MM.1S (cell line): ENCODE results near the gene CFP.

Source experiments
- DNase-seq: peaks from one replicate; pipeline ENCODE4 v3.0.0-alpha.2; 2015
- H2AFZ ChIP-seq: fragments of 300-600 bp; sonication (generic); 2 replicates; pipeline ENCODE4 v1.6.0; 2016; ENCODE audit warnings: antibody characterized with exemption, low read length
- H3F3A ChIP-seq: fragments of 300-600 bp; sonication (generic); 2 replicates; pipeline ENCODE4 v1.6.1; 2016; ENCODE audit warnings: mild to moderate bottlenecking, antibody characterized with exemption, low read length, moderate library complexity, mixed read lengths; ENCODE audit not compliant: insufficient read depth
- H3K27ac ChIP-seq: fragments of 300-600 bp; sonication (generic); 2 replicates; pipeline ENCODE4 v1.5.1; 2016; ENCODE audit warnings: mild to moderate bottlenecking, low read length
- H3K27me3 ChIP-seq: fragments of 300-600 bp; sonication (generic); replicated peaks from 2 replicates; pipeline ENCODE4 v1.6.0; 2016; ENCODE audit warnings: low read length; ENCODE audit not compliant: insufficient read depth
- H3K36me3 ChIP-seq: fragments of 300-600 bp; sonication (generic); replicated peaks from 2 replicates; pipeline ENCODE4 v1.6.1; 2016; ENCODE audit warnings: mild to moderate bottlenecking, low read length, mixed read lengths; ENCODE audit not compliant: insufficient read depth
- H3K4me1 ChIP-seq: fragments of 300-600 bp; sonication (generic); 2 replicates; pipeline ENCODE4 v1.6.1; 2016; ENCODE audit warnings: low read length, mixed read lengths
- H3K4me2 ChIP-seq: fragments of 300-600 bp; sonication (generic); 2 replicates; pipeline ENCODE4 v1.6.0; 2016; ENCODE audit warnings: low read depth, low read length
- H3K4me3 ChIP-seq: fragments of 300-600 bp; sonication (generic); 2 replicates; pipeline ENCODE4 v1.5.1; 2016; ENCODE audit warnings: low read length, mixed read lengths
- H3K79me2 ChIP-seq: fragments of 300-600 bp; sonication (generic); 2 replicates; pipeline ENCODE4 v1.6.1; 2016; ENCODE audit warnings: mixed run types, low read length, mixed read lengths
- H3K9ac ChIP-seq: fragments of 300-600 bp; sonication (generic); 2 replicates; pipeline ENCODE4 v1.6.1; 2016; ENCODE audit warnings: low read length, mixed read lengths
- H3K9me2 ChIP-seq: fragments of 300-600 bp; sonication (generic); replicated peaks from 2 replicates; pipeline ENCODE4 v1.6.1; 2016; ENCODE audit warnings: mild to moderate bottlenecking, low read length, mixed read lengths; ENCODE audit not compliant: insufficient read depth
- H3K9me3 ChIP-seq: fragments of 300-600 bp; sonication (generic); replicated peaks from 2 replicates; pipeline ENCODE4 v1.6.1; 2016; ENCODE audit warnings: mild to moderate bottlenecking, low read length, mixed read lengths; ENCODE audit not compliant: insufficient read depth
- H4K20me1 ChIP-seq: fragments of 300-600 bp; sonication (generic); 2 replicates; pipeline ENCODE4 v1.6.1; 2016; ENCODE audit warnings: mild to moderate bottlenecking, low read length, moderate library complexity, mixed read lengths; ENCODE audit not compliant: insufficient read depth
- CTCF ChIP-seq: fragments of 300-600 bp; sonication (generic); IDR thresholded peaks from 2 replicates; pipeline ENCODE4 v1.5.1; 2016; ENCODE audit warnings: antibody characterized with exemption, low read length, mixed read lengths
- EZH2 ChIP-seq: fragments of 300-600 bp; sonication (generic); optimal IDR thresholded peaks from 2 replicates; pipeline ENCODE3; 2017; ENCODE audit warnings: low read depth, mild to moderate bottlenecking, antibody characterized with exemption, low read length, mixed read lengths
- EZH2phosphoT487 ChIP-seq: fragments of 300-600 bp; sonication (generic); IDR thresholded peaks from 2 replicates; pipeline ENCODE4 v1.6.1; 2018; ENCODE audit warnings: antibody characterized with exemption, low read length

The CFP gene

GRCh38 chrX:47637546-47638195 is 7.9 kb upstream of the CFP start:
- H3K4me1 ChIP-seq = no peaks in the 10 kb centered on the region
- no peak overlapping the region for H3K4me3 ChIP-seq
- no peaks in the 10 kb centered on the region for H3F3A ChIP-seq
- H3K4me2 ChIP-seq = no peak overlapping the region
- DNase-seq = no peak
- no peaks in the 10 kb centered on the region for H4K20me1 ChIP-seq
- no peaks in the 10 kb centered on the region for H3K27me3 ChIP-seq
- H2AFZ ChIP-seq = no peak overlapping the region
- no peaks in the 10 kb centered on the region for H3K9me2 ChIP-seq
- H3K9me3 ChIP-seq = no peaks in the 10 kb centered on the region
- no peak overlapping the region for H3K27ac ChIP-seq
- H3K79me2 ChIP-seq = no peaks in the 10 kb centered on the region
- H3K36me3 ChIP-seq = no peaks in the 10 kb centered on the region
- TF ChIP-seq EZH2phosphoT487 (no peak), CTCF (no peak), EZH2 (no peak)
- H3K9ac ChIP-seq = no peak overlapping the region

- Histone ChIP-seq H3K27me3 (no peaks in the 10 kb centered on the region), H4K20me1 (no peaks in the 10 kb centered on the region), H3K9me3 (no peaks in the 10 kb centered on the region), H3F3A (no peaks in the 10 kb centered on the region), H3K4me2 (no peak overlapping the region), H3K27ac (no peak overlapping the region), H3K4me3 (no peak overlapping the region), H3K4me1 (peaks cover 4% of the 10 kb centered on the region; the same call in 1 of the 2 replicates), H2AFZ (no peak overlapping the region), H3K36me3 (no peaks in the 10 kb centered on the region), H3K9me2 (no peaks in the 10 kb centered on the region), H3K9ac (no peak overlapping the region), H3K79me2 (no peaks in the 10 kb centered on the region)
- TF ChIP-seq EZH2phosphoT487 (no peak), EZH2 (no peak), CTCF (no peak)
- no peak for DNase-seq
Measured at GRCh38 chrX:47634871-47635575, 5.3 kb upstream of the CFP start.

- Histone ChIP-seq H3K36me3 (no peaks in the 10 kb centered on the region), H3K9ac (no peak overlapping the region), H3F3A (no peaks in the 10 kb centered on the region), H3K9me3 (no peaks in the 10 kb centered on the region), H3K27ac (no peak overlapping the region), H3K27me3 (no peaks in the 10 kb centered on the region), H4K20me1 (no peaks in the 10 kb centered on the region), H3K4me3 (no peak overlapping the region), H3K4me2 (no peak overlapping the region), H3K79me2 (no peaks in the 10 kb centered on the region), H3K4me1 (peaks cover 6% of the 10 kb centered on the region; the same call in 1 of the 2 replicates), H3K9me2 (no peaks in the 10 kb centered on the region), H2AFZ (no peak overlapping the region)
- TF ChIP-seq EZH2phosphoT487 (no peak), CTCF (no peak), EZH2 (no peak)
- DNase-seq = no peak
Measured at GRCh38 chrX:47633689-47634590, 4.2 kb upstream of the CFP start.
